ENCODE measurements around the gene NEK1.

DNA sequence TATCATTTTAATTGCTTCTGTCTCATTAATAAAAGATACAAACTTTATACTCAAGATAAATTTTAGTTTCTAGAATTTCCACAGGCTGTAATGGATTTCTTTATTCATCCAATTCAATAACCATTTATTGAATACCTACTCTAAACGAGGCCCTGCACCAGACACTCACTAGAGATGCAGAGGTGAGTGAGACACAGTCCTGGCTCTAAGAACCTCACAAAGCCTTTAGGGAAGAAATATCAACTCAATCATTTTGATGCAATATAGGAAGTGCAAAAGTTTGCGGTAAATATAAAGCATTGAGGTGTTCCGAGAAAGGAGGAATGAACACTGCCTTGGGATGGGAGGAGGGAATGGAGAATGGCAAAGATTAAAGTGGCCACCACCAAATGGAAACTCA is 260.0 kb downstream of the NEK1 start:
- TF ChIP-seq, protein P1, sequence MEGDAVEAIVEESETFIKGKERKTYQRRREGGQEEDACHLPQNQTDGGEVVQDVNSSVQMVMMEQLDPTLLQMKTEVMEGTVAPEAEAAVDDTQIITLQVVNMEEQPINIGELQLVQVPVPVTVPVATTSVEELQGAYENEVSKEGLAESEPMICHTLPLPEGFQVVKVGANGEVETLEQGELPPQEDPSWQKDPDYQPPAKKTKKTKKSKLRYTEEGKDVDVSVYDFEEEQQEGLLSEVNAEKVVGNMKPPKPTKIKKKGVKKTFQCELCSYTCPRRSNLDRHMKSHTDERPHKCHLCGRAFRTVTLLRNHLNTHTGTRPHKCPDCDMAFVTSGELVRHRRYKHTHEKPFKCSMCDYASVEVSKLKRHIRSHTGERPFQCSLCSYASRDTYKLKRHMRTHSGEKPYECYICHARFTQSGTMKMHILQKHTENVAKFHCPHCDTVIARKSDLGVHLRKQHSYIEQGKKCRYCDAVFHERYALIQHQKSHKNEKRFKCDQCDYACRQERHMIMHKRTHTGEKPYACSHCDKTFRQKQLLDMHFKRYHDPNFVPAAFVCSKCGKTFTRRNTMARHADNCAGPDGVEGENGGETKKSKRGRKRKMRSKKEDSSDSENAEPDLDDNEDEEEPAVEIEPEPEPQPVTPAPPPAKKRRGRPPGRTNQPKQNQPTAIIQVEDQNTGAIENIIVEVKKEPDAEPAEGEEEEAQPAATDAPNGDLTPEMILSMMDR (IDR thresholded peaks at IDR 0.05; ENCODE audit: borderline replicate concordance, extremely low read depth, low read length, poor library complexity, severe bottlenecking): no peak
- TF ChIP-seq EZH2 (IDR thresholded peaks at IDR 0.05; ENCODE audit: borderline replicate concordance, low read depth, low read length, severe bottlenecking): no peak
